Heart left ventricle (tissue), 13 donors: ENCODE results near the gene SLC25A2.

Source experiments
- CTCF ChIP-seq, 12 donors: fragments of 200-600 bp; sonication (generic) in 4 of 12; IDR thresholded peaks; one replicate each; pipeline versions ENCODE4 v1.5.0 to v1.8.0; 2018 to 2022; ENCODE audit warnings: antibody characterized with exemption in 12 of 12, mild to moderate bottlenecking in 5 of 12
- POLR2A ChIP-seq, 2 donors: fragments of 450-650 bp; IDR thresholded peaks; one replicate each; pipeline ENCODE4 v1.6.1; 2017; ENCODE audit warnings: antibody characterized with exemption in 2 of 2, mild to moderate bottlenecking in 2 of 2, moderate library complexity in 2 of 2
- donor health status: ischemic (EF 13 %, LVEDD 7.1; RV severe dilation, severe dysfunction).
- donor health status: DM: no; HTN: yes; CAD: no.
- donor health status: DM: no; HTN: no; CAD: no.
- donor health status: ischemic (EF 25% LVEDD 6.9; RV normal size, moderate dysfunction).
- donor health status: ischemic (EF 25% LVEDD 5.7; RV mildly dilated, moderate dysfunction).
- donor health status: ischemic (EF 35%, LVEDD 5.7; RV mildly dilated, moderate dysfunction).
- donor health status: nonischemic (EF 11% LVEDD 7.7; RV severe dilation, severe dysfunction).
- donor health status: DM: yes; HTN: yes; CAD: no.
- donor health status: PGD.
- donor health status: ischemic (EF 29% LVEDD 5.4; RV normal size, mild dysfunction).
- donor health status: nonischemic (EF 23%, LVEDD 6.1; RV moderate dilation, normal function).

GRCh38 chr5:141343953-141344463, 40.2 kb upstream of the SLC25A2 start:
- no peak for TF ChIP-seq CTCF (IDR thresholded peaks at IDR 0.05)
- TF ChIP-seq POLR2A (IDR thresholded peaks at IDR 0.05) = no peak
